ENCODE measurements around the gene CFAP61. TPM values are rescaled to one million over a fixed set of nuclear protein-coding genes. Genes with fewer than 3 reads are reported as not detected.

The CFAP61 gene
- total RNA-seq, 1 donor from 2014 or later: 2.0 TPM

DNA sequence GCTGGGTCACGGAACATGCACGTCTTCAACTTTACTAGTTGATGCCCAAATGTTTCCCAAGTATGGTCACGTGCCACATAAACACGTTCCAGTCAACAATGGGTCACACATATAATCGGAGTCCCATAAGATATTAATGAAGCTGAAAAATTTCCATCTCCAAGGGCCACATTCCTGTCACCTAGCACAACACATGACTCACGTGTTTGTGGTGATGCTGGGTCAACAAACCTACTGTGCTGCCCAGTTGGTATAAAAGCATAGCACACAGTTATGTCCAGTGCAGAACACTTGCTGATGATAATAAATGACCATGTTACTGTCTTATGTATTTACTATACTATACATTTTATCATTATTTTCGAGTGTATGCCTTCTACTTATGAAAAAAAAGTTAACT is 247.6 kb downstream of the CFAP61 start:
- DNase-seq (ENCODE audit: low spot score in 2 of 2) (no peak), FAIRE-seq (no peak)

DNA sequence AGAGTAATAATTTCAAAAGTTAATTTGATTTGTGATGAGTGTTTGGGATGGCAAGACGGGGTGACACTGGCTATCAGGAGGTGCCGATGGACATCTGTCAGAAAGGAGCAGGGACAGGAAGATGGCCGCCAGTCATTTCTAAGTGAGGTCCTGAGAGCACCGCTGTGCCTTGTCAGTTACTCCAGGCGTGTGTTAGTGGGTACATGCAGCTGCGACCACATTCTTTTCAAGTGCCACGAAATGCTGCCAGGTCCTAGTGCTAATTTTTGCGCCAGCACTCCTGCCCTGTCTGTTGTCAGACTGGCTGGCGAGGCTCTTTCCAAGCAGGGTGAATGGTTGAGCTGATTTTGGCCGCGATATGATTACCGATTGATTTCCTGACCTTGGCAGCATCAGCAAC is 251.0 kb downstream of the CFAP61 start:
- no peak for FAIRE-seq
- DNase-seq (ENCODE audit: low spot score in 2 of 2): no peak

DNA sequence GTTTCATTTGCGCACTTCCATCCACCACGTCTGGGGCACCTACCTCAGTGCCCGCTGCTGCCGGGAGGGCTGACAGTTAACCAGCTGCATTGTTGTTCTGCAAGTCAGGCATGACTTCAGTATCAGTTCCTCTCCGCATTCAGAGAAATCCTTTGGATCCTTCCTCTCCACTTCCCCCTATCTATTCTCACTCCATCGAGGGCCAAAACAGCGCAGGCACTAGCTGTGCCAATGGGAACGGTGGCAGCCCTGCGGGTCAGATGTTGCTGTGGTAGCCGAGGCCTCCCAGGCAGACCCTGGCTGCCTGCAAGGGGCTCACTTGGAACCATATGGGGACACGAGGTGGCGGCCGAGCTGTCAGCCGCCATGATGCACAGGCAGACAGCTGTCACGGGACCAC is 251.4 kb downstream of the CFAP61 start:
- peak; percentile 24 to 39 for DNase-seq (ENCODE audit: low spot score in 2 of 2)
- FAIRE-seq: no peak

DNA sequence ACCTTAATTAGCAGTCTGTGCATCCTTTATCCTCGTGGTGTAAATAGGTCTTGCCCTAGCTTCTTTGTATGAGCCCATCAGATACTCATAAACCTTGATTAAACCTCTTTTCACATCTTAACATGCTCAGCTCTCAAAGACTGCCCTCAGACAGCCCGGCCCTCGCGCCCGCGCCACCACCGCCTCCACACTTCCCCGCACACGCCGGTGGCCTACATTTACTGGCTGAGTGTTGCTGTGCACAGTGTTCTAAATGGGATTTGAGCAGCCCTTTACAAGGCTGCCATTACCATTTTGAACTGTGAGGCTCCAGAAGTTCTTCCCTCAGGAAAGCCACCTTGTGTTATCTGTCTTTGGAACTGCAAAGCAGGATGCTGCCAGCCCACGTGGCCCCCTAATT is 252.6 kb downstream of the CFAP61 start:
- FAIRE-seq: no peak
- DNase-seq (ENCODE audit: low spot score in 2 of 2): no peak

DNA sequence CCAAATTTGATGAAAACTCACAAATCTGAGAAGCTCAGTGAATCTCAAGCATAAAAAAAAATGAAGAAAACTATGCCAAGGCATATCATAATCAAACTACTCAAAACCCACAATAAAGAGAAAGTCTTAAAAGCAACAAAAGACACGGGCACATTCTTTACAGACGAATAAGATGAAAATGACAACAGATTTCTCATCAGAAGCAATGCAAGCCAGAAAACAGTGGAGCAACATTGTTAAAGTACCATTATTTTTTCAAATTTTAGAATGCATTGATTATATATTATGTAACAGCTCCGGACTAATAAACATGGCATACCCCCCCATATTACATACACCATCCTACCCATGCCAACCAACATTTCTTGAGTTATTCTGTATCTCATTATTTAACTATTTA is 260.2 kb downstream of the CFAP61 start:
- no peak for FAIRE-seq

DNA sequence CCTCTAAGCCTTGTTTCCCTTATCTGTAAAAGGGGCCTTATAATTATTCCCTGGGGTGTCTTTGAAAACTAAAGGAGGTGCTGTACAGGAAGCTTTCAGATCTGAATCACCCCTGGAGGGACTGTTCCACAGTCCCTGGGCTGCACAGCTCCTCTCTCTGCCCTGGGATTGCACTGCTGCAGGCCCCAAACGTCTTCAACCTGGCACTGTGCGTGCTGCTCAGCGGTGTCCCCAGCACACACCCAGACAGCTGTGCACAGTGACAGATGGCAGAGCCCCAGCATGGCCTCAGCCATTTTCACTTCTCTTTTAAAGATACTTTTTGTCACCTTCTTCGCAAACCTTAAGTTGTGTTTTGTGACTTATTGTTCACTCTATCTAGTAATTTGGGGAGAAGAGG is 264.9 kb downstream of the CFAP61 start:
- no peak for DNase-seq (ENCODE audit: low spot score in 2 of 2)
- no peak for FAIRE-seq

More for the DNA sequence above, 260.2 kb downstream of the CFAP61 start:
- no peak for DNase-seq (ENCODE audit: low spot score in 2 of 2)

DNA sequence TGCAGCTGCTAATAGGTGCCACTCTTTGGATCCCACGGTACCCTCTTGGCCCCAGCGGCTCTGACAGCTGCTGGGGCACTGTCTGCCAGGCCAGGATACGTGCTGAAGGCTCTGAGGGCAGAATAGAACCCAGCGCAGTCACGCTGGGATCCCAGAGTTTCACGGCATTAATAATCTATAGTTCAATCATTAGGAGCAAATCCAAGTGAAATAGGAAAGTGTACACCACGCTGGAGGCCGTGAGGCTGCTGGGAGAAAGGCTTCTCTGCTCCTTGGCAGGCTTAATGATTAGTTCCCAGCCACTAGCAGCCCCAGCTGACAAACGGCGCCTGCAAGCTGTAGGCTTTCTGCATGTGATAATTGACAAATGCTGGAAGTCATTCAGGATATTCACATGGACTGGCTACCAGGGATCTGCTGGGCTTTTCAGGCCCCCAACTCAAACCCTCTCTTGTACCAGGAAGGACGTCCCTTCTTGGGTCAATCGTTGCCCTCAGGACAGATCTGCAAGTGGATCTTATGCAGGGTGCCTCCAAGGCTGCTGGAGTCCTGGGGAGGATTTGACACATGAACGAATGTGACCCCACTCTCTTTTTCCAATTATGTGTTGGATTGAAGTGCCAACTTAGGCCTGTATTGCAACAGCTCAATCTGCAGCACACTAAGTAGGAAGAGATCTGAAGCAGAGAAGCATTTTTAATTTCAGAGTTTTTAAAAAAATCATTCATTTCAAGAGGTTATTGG is 265.5 kb downstream of the CFAP61 start:
- DNase-seq (ENCODE audit: low spot score in 2 of 2): no peak
- no peak for FAIRE-seq

DNA sequence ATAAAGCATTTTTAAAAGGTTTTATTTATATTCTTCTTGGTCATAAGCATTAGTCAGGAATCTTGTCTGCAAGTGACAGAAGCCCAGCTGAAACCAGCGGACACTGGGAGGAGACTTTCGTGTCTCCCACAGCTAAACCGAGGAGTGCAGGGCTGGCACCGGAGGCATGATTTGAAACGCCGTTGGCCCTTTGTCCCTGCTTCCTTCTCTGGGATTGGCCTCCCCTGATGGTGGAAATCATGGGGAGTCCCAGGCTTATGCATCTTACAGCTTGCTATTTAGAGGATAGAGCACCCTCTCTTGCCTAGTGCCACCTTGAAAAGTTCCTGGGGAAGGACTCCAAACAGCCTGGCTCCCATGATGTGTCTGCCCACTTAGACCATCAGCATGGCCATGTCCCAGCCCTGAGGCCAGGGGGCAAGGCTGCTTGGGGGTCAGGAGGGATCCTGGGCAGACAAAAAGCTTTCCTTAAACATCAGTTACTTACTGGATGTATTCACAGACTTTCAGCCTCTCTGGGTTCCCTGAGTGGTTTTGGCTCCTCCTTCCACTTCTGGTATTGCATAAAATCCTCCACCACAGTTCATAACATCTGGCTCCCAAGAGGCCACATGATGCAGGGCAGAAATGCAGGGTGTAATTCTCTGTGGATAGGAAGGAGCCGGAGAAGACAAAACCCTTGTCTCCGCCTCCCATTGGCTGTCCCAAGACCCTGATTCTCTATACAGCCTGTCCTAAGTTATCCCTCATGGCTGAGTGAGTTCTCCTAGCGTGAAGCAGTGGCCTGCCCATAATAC is 266.2 kb downstream of the CFAP61 start:
- DNase-seq (ENCODE audit: low spot score in 2 of 2) (no peak), FAIRE-seq (no peak)

DNA sequence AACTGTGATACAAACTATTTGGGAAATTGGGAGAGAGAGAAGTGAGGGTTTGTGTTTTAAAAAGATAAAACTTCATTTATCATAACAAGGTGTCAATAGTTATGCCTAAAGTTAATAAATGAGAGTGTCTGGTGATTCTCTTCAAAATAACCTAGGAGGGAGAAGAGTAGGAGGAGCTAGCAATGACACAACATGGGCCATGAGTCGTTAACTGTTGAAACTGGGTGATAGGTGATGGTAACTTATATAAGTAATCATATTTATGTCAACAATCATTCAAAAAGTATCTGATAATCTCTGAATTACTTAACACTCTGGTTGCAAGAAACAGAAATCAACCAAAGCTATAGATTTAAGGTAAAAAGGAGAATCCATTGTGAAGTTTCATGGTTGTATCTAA is 268.8 kb downstream of the CFAP61 start:
- DNase-seq (ENCODE audit: low spot score in 2 of 2) (no peak), FAIRE-seq (no peak)

DNA sequence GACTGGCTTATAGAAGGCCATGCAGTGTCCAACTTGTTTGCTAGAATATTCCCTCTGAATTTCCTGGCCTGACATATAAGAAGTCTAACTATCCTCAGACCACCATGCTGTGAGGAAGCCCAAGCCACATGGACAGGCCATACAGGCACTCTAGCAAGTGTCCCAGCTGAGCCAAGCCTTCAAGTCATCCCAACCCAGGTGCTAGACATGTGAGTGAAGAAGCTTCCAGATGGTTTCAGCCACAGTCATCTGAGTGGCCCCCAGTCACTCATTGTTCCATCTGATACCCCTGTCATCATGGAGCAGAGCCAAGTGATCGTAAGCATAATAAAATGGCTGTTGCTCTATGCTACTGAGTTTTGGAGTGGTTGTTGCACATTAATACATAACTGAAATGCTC is 269.6 kb downstream of the CFAP61 start:
- no peak for FAIRE-seq

DNA sequence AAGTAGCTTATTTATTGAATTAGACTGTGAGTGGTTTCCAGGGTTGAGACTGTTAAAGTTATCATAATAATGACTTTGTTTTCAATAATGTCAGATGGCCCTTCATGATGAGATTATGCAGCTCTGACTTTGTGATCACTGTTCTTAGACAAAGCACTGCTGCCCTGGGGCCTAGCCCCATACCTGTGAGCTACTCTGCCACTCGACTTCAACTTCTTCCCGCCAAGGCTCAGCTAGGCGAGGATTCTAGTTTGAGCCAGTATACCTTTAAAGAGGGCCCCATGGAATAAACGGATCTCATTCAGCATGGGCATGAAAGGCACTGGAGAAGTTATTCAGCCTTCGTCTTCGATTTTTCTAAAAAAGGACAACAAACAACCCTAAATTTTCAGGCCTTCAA is 270.6 kb downstream of the CFAP61 start:
- no peak for FAIRE-seq
- no peak for DNase-seq (ENCODE audit: low spot score in 2 of 2)

More for the DNA sequence above, 269.6 kb downstream of the CFAP61 start:
- DNase-seq (ENCODE audit: low spot score in 2 of 2): no peak

DNA sequence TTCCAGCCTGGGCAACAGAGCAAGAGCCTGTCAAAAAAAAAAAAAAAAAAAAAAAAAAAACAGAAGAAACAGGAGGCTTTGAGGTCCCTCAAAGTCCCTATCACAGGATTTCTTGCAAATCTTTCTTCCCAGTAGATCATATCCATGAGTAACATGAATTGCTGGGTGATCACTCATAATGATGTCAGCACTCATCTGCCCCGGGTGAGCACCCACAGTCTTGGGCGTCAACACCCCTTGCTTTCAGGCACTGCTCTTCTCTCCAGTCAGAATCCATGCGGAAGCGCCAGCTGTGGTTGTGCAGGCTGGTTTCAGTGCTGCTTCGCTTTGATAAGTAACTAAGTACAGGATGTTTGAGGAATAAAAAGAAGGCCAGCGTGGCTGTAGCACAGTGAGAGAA is 275.4 kb downstream of the CFAP61 start:
- no peak for DNase-seq (ENCODE audit: low spot score in 2 of 2)
- FAIRE-seq: no peak

DNA sequence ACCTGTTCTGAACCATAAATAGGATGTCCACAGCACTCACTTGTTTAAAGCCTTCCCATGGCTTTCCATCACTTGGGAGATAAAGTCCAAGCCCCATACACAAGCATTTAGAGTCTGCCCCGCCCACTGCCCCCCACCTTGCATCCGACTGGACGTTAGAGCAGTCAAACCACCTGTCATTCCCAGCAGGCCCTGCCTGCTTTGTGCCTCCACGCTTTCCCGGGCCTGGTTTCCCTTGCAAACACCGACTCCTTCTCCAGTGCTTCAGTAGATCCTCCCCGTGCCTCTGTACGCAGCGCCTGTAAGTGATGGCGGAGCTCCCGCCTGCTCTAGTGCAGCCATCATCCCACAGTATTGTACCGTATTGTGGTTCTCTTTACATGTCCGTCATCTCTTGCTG is 277.2 kb downstream of the CFAP61 start:
- DNase-seq (ENCODE audit: low spot score in 2 of 2) (no peak), FAIRE-seq (no peak)

DNA sequence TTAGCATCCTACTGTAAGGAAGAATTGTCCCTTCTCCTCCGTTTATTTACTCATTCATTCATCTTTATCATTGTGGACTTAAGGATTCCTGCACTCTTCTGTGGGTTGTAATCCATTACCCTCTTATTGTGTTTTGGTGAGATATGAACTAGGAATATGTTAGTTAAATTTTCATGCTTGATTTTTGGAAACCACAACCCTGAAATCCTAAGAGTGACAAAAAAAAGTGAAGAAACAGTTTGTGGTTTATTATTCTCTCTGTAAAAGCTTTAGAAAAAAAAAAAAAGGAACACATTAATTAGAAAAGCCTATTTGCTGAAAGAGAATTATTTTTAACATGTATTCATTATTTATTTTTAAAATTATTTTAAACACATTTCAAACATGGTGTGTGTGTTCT is 278.8 kb downstream of the CFAP61 start:
- no peak for FAIRE-seq
- no peak for DNase-seq (ENCODE audit: low spot score in 2 of 2)

DNA sequence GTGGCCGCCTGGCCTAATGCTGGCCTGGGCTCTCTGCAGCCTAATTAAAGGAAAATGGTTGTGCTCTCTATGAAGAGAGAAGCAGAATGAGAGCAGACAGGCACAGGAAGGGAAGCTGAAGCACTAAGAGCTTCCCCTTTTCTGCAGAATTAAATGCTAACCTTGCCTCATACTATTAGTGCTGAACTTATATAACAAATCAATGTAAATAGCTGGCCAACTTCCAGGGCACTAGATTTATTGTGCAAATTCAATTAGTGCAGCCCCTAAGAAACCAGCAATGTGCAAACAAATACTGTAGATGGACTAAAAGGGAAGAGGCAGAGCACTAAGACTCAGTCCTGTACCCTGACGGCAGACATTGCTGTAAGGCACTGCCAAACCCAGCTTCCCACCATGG is 279.5 kb downstream of the CFAP61 start:
- FAIRE-seq (no peak), DNase-seq (ENCODE audit: low spot score in 2 of 2) (no peak)

DNA sequence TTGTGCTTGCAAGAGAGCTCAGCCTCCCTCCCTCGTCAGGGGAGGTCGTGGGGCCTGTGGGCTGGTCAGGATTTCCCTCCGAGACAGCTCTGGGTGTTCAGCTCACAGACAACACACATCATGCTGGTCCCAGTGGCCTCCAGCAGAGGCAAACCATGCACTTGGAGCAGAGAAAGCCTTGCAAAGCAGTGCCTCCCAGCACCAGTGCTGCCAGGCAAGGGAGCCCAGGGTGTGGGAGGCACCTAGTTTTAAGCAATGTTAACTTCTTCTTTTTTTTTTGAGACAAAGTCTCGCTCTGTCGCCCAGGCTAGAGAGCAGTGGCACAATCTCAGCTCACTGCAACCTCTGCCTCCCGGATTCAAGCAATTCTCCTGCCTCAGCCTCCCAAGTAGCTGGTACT is 281.5 kb downstream of the CFAP61 start:
- FAIRE-seq: no peak
- DNase-seq (ENCODE audit: low spot score in 2 of 2): no peak

DNA sequence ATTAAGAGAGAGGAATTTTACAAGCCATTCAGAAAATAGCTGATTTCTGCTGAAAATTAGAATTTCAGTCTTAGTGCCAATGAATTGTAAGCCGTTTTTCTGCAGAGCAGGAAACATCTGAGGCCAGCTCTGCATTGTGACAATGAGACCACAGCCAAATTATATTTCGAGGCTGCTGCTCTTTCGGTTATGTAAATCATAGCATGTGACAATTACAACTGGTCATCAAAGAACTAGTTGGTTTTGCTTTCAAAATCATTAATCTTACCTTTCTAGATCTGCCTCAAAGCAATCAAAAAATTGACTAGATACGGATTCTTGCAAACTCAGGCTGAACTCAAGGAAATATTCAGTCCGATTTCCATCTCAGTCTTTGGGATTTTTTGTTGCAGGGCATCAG is 282.2 kb downstream of the CFAP61 start:
- DNase-seq (ENCODE audit: low spot score in 2 of 2): no peak
- FAIRE-seq: no peak

DNA sequence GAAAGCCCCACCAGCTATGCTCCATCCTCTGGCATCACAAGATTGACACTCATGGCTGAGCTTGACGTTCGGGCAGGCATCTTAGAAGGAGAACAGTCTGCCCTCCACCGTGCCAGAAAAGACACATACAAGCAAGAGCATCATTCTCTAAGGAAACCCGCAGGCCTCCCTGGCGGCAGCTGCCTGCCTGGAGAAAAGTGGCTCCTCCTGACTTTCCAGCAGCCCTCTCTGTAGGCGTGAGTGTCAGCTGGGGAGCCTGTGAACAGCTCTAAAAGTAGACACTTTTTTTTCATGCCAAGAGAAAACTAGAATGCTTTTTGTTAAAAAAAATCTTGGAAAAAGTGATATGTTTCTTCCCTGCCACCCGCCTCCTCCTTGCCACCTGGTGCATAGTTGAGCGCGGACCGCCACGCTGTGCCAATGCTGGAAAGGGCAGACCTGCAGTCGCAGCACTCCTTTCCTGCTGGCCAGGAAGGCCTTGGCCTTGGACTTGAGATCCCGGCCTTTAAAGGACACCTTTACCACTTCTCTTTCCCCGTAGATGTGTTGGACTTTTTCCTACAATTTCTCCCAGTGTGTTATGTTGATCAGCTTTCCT is 285.9 kb downstream of the CFAP61 start:
- no peak for DNase-seq (ENCODE audit: low spot score in 2 of 2)
- no peak for FAIRE-seq

DNA sequence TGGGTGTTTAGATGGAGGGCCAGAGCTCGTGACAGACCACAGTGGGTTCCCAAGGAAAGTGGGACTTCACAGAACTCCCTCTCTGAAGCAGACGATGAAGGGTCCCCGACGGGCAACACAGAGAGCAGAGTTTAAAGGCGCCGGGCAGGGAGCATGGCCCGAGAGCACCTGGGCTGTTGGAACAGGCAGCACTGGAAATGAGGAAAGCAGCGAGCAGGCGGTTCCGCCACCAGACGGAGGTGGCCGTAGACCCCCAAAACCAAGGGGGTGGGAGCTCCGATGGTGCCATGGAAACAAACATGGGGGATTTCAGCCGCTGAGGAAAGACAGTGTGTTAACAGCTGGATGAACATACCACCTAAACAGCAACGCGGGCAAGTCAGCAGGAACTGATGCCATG is 288.1 kb downstream of the CFAP61 start:
- FAIRE-seq (no peak), DNase-seq (ENCODE audit: low spot score in 2 of 2) (no peak)

DNA sequence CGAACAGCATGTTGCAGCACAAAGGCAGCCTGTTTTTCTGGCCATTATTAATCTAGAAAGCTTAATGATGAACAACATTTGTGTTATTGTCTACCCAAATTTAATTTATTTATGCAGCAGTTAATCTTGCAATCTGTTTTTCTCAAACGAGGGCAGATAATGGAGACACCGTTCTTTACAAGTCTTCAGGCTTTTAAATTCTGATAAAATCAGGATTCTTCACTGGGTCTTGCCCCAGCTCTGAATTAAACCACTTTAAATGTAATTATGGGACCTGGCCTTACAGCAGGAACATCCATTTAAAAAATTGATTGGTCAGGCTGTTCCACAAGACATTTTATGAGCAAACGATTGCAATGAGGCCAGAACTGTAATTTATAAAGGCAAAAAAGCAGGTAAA is 289.0 kb downstream of the CFAP61 start:
- FAIRE-seq (no peak), DNase-seq (ENCODE audit: low spot score in 2 of 2) (no peak)

DNA sequence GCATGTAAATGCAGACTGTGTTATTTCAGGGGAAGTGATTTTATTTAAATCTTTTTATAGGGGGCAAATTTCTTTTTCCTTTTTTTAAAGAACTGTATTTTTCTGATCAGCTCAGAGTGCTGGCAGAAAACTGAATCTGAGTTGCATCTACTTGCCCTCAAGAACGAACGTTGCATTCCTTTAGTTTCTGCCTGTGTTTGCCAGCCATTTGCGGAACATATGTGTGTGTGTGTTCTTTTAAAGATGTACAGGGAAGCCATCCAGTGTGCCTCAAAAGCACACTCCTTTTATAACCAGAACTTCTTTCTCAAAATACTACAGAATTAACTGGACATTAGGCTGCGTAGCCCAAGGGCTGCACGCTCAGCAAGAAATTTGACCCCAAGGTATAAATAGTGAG is 289.7 kb downstream of the CFAP61 start:
- no peak for FAIRE-seq
- no peak for DNase-seq (ENCODE audit: low spot score in 2 of 2)

DNA sequence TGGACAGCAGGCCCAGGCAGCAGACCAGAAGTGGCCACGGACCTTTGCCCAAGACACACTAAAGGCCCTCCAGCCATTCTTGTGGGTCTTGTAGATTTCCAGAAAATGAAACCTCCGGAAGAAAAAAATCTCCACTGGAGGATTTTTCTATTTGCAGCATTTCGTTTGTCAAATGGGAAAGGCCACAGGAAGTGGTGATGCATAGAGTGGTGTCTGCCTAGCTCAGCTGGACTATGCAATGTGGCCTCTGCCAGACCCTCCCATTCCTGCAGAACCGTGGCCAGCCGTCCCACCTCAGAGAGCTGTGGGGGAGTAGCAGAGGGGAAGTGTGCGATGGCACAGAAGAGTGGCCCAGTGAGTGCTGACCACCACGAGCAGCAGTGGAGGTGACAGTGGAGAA is 291.6 kb downstream of the CFAP61 start:
- FAIRE-seq (no peak), DNase-seq (ENCODE audit: low spot score in 2 of 2) (no peak)
